ENCODE measurements around the gene APLF. TPM values are rescaled to one million over a fixed set of nuclear protein-coding genes. Genes with fewer than 3 reads are reported as not detected.
"Not testable (repeated sequence)": the region's sequence is repeated elsewhere in the genome, so short reads cannot be mapped to it uniquely, and the experiment has no call there.

The APLF gene
- polyA plus RNA-seq, 3 donors, result 3.4 to 3.9 (median 3.7) TPM

- peak in 1 of 11 donors; percentile 3 for DNase-seq (ENCODE audit: extremely low read depth in 1 of 11, low read depth in 9 of 11, low spot score in 4 of 11)
Observed at GRCh38 chr2:68466778-68467076, 658 bp upstream of the APLF start.

DNA sequence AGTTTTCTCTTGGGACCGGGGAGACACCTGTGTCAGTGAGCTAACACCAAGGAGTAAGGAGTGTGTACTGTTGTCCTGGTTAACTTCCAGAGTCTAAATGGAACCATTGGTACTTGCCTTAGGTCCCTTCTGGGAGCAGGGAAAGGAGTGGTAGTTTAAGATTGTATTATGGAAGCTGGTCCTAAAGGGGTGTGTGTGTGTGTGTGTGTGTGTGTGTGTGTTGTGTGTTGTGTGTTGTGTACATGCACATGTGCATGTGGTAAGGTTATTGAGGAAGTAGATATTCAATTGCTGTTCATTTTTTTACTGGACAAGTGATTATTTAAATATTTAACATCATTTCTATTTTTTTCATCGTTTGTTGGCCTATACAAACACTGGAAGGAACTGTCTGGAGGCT is 1.4 kb downstream of the APLF start:
- no peak for DNase-seq (ENCODE audit: extremely low read depth in 1 of 11, low read depth in 9 of 11, low spot score in 4 of 11)

GRCh38 chr2:68469935-68470334 is 2.5 kb downstream of the APLF start:
- no peak for DNase-seq (ENCODE audit: extremely low read depth in 1 of 11, low read depth in 9 of 11, low spot score in 4 of 11)

- DNase-seq (ENCODE audit: extremely low read depth in 1 of 11, low read depth in 9 of 11, low spot score in 4 of 11), result no peak
Observed at GRCh38 chr2:68471385-68471784, 4.0 kb downstream of the APLF start.

DNA sequence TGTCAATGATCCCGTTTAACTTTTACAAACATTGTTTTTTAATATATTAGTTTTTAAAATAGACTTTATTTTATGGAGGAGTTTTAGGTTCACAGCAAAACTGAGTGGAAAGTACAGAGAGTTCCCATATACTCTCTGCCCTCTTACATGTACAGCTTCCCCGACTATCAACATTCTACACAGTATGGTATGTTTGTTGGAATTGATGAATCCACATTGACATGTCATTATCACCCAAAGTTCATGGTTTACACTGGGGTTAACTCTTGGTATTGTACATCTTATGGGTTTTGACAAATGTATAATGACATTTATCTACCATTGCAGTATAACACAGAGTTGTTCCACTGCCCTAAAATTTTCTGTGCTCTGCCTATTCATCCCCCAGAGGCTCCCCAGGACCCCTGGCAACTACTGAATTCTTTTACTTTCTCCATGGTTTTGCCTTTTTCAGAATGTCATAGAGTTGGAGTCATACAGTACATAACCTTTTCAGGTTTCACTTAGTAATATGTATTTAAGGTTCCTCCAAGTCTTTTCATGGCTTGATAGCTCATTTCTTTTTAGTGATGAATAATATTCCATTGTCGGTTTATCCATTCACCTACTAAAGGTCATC is 5.5 kb downstream of the APLF start:
- no peak for DNase-seq (ENCODE audit: extremely low read depth in 1 of 11, low read depth in 9 of 11, low spot score in 4 of 11)

- DNase-seq (ENCODE audit: extremely low read depth in 1 of 11, low read depth in 9 of 11, low spot score in 4 of 11), result no peak
Observed at GRCh38 chr2:68475110-68475509, 7.7 kb downstream of the APLF start.

DNA sequence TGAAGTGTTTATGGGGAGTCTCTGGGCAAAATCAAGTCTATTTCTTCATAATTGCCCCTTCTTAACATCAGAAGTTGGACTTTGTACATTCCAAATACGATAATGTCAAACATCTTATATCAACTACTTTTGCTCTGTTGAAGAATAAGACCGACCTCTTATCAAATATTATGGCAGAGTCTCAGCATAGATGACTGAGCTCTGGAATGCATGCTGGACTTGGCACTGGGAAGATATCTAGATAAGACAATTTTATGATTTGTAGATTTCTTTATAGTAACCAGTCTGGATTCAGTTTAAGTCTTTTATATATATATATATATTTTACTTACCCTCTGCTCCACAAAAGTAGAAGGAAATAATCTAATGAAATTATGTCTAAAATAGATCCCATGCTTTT is 8.2 kb downstream of the APLF start:
- DNase-seq (ENCODE audit: extremely low read depth in 1 of 11, low read depth in 9 of 11, low spot score in 4 of 11), result no peak

GRCh38 chr2:68476454-68476853 is 9.1 kb downstream of the APLF start:
- no peak for DNase-seq (ENCODE audit: extremely low read depth in 1 of 11, low read depth in 9 of 11, low spot score in 4 of 11)

GRCh38 chr2:68478688-68479087 is 11.3 kb downstream of the APLF start:
- no peak for DNase-seq (ENCODE audit: extremely low read depth in 1 of 11, low read depth in 9 of 11, low spot score in 4 of 11)

DNA sequence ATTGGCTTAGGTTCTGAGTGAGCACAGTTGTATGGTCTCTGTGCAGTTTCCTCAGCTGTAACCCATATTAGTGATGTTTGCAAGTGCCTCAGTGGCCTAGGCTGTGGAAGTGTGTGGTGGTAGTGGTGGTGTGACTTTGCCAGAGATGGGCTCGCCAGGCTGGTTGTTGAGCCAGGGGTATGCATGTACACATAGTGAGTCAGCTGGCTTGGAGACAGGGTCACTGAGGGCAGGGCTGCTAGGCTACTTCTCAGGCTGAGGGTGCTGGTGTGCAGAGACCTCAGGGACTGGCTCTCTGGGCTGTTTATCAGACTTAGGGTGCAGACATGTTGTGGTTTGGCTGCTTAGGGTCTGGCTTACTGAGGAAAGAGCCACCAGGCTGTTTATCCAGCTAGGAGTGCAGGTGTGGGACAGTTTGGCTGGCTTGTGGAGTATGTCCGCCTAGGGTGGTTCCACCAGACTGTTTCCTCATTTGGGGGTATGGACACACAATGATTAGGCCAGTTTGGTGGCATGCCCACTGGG is 15.0 kb downstream of the APLF start:
- no peak for DNase-seq (ENCODE audit: extremely low read depth in 1 of 11, low read depth in 9 of 11, low spot score in 4 of 11)

DNA sequence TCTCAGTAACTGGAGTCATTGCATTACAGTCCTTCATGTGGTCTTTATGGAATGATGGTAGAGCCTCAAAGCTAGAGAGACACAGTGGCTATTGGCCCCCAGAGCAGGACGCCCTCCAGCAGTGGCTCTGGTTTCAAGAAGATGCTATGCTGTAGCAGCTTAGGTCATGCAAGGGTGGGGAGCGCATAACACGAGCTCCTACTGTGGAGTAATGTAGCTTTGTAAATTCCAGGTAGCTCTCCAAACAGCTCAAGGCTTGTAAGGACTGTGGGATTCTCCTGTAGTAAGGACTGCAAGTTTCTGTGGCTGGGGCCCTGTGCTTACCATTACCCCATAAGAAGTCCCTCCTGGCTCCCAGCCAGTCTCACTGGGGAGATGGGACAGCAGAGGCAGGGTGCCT is 15.6 kb downstream of the APLF start:
- DNase-seq (ENCODE audit: extremely low read depth in 1 of 11, low read depth in 9 of 11, low spot score in 4 of 11), result no peak

- peak in 2 of 11 donors; percentile 8 to 10 for DNase-seq (ENCODE audit: extremely low read depth in 1 of 11, low read depth in 9 of 11, low spot score in 4 of 11)
Observed at GRCh38 chr2:68487773-68488355, 20.5 kb downstream of the APLF start.

DNA sequence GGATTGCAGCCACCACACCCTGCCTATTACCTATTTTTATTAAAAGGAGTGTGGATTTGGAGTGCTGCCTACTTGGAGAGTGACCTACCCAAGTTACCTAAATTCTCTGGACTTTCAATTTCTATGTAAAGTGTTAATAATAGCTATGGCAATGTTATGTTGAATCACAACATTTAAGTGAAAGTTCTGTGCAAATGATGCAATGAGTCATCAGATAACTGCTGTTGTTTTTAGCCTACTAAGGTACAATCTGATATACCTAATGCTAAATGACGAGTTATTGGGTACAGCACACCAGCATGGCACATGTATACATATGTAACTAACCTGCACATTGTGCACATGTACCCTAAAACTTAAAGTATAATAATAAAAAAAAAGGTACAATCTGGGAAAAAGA is 21.2 kb downstream of the APLF start:
- DNase-seq (ENCODE audit: extremely low read depth in 1 of 11, low read depth in 9 of 11, low spot score in 4 of 11), result not testable (repeated sequence)

- DNase-seq (ENCODE audit: extremely low read depth in 1 of 11, low read depth in 9 of 11, low spot score in 4 of 11), result no peak
Observed at GRCh38 chr2:68489282-68489681, 21.9 kb downstream of the APLF start.

- DNase-seq (ENCODE audit: extremely low read depth in 1 of 11, low read depth in 9 of 11, low spot score in 4 of 11), result no peak
Observed at GRCh38 chr2:68491582-68491981, 24.2 kb downstream of the APLF start.

- no peak for DNase-seq (ENCODE audit: extremely low read depth in 1 of 11, low read depth in 9 of 11, low spot score in 4 of 11)
Observed at GRCh38 chr2:68499133-68499532, 31.7 kb downstream of the APLF start.

DNA sequence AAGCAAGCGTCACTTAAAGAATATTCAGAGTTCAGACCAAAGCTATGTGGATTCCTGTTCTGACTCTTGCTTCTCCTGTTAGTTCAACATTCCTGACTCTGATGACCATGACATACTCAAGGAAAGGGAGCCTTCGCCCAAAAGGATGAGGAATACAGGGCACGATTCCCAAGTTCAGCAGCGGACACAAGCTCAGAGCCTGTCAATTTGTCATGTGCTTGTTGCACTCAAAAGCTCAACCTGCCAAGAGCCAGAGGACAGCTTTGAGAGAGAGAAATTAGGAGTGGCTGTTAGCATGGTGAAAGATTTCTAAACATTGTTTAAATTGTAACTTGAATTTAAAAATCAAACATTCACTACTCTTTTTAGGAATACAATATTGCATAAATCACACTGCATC is 33.3 kb downstream of the APLF start:
- DNase-seq (ENCODE audit: extremely low read depth in 1 of 11, low read depth in 9 of 11, low spot score in 4 of 11), result no peak

- DNase-seq (ENCODE audit: extremely low read depth in 1 of 11, low read depth in 9 of 11, low spot score in 4 of 11), result no peak
Observed at GRCh38 chr2:68501768-68502167, 34.4 kb downstream of the APLF start.

GRCh38 chr2:68505603-68506159 is 38.3 kb downstream of the APLF start:
- DNase-seq (ENCODE audit: extremely low read depth in 1 of 11, low read depth in 9 of 11, low spot score in 4 of 11), result no peak

DNA sequence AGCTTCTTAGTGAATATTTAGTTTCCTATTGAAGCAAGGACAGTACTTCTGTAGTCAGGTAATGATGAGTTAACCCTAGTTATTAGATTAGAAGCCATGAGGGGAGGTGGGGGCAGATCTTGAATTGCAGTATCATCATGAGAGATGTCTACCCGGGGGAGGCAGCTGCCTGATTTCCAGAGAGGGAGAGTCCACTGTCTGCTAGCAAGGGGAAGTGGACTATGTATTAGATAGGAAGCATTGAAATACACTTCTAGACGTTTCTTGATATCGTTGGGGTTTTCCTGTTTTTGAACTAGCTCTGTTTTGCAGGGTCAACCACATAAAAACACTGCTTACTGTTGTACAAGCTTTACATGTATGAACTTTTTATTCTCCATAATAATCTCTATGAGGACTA is 38.8 kb downstream of the APLF start:
- DNase-seq (ENCODE audit: extremely low read depth in 1 of 11, low read depth in 9 of 11, low spot score in 4 of 11), result no peak

DNA sequence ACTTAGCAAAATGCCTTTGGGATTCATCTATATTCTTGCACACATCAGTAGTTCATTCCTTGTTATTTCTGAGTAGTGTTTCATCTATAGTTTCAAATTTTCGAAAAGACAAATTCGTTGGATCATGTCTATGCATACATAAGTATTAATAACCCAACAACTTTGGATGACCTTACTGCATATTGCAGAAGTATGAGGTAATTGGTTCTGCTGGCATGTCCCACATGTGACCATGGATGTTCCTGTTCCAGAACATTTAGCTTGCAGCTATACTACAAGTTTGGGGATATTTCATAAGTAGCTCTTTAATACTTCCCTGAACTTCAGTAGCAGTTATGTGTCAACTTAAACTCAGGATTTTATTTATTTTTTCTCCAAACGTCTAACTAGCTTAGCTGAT is 44.9 kb downstream of the APLF start:
- no peak for DNase-seq (ENCODE audit: extremely low read depth in 1 of 11, low read depth in 9 of 11, low spot score in 4 of 11)
